Cardiac fibroblast (primary cell): ENCODE measurements around the gene RECQL5.

ENCODE experiments used
- DNase-seq, 2 donors: peaks; one replicate each; pipeline versions ENCODE4 v3.0.0 to v3.0.0-alpha.2; 2010; ENCODE audit warnings: low read depth in 2 of 2
- H3K4me3 ChIP-seq, 2 donors: replicated peaks in 1 of 2; 1 replicate in 1 of 2; 2 replicates in 1 of 2; pipeline ENCODE4 v1.5.1; 2011; ENCODE audit warnings: low read depth in 2 of 2, low read length in 2 of 2, mild to moderate bottlenecking in 2 of 2, moderate library complexity in 1 of 2
- TF ChIP-seq, protein P1 (sequence below): IDR thresholded peaks from one replicate; pipeline ENCODE4 v1.5.1; 2011; ENCODE audit warnings: low read depth, mild to moderate bottlenecking, low read length, inconsistent platforms

The RECQL5 gene

DNA sequence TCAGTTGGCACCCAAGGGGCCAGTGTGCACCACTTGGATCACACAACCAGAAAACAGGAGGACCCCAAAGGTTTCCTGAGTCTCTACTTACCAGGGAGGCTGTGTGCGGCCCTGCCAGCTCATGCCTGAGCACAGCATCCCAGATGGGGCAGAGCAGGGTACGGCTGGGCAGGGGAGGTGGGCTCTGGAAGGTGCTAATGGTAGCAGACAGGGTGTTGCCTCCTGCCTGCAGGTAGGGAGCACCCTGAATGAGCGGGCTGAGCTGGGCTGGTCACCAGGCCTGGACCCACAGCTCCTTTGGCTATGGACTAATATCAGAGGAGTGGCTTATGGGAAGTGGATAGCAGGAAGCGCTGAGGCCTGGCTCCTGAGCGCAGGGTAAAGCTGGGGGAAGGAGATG lies 14.6 kb downstream of the RECQL5 start:
- TF ChIP-seq, protein P1, sequence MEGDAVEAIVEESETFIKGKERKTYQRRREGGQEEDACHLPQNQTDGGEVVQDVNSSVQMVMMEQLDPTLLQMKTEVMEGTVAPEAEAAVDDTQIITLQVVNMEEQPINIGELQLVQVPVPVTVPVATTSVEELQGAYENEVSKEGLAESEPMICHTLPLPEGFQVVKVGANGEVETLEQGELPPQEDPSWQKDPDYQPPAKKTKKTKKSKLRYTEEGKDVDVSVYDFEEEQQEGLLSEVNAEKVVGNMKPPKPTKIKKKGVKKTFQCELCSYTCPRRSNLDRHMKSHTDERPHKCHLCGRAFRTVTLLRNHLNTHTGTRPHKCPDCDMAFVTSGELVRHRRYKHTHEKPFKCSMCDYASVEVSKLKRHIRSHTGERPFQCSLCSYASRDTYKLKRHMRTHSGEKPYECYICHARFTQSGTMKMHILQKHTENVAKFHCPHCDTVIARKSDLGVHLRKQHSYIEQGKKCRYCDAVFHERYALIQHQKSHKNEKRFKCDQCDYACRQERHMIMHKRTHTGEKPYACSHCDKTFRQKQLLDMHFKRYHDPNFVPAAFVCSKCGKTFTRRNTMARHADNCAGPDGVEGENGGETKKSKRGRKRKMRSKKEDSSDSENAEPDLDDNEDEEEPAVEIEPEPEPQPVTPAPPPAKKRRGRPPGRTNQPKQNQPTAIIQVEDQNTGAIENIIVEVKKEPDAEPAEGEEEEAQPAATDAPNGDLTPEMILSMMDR: no peak
- DNase-seq: no peak
- no peak overlapping the region for H3K4me3 ChIP-seq

- TF ChIP-seq, protein P1: no peak
- H3K4me3 ChIP-seq: no peak overlapping the region
- no peak for DNase-seq
These were observed 16.1 kb downstream of the RECQL5 start for GRCh38 chr17:75650874-75651273.

DNA sequence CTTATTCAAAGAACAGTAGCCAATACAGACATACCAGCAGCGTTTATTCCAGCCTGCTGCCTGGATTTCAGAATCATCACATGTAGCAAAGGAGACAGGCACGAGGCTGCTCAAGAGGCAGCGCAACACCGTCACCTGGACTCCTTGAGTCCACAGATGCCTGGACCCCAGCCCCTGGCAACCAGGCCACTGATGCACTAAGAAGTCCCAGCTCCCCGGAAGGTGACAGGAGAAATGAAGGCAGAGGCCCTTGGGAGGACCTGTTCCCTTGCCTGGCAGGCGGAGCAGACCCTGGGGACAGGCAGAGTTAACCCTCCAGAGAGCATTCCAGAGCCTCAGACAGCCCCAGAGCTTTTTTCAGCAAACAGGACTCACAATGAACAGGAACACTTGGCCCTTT lies 17.3 kb downstream of the RECQL5 start:
- H3K4me3 ChIP-seq: no peak overlapping the region
- no peak for DNase-seq
- TF ChIP-seq, protein P1: no peak

DNA sequence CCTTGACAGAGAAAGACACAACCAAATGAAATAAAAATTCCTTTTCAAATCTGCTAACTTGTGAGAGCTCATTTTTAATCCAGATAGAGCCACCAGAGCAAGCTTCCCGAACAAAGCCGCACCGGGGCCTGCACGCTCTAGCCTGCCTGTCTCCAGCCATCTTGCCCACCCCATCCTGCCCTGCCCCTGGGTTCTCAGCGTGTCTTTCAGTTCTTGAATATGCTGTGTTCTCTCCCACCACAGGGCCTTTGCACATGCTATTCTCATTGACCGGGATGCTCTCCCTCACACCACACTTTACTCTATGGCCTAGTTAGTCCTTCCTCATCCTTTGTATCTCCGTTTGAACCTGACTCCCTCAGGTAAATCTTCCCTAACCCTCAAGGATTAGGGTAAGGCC lies 19.0 kb downstream of the RECQL5 start:
- no peak overlapping the region for H3K4me3 ChIP-seq
- no peak for DNase-seq
- TF ChIP-seq, protein P1: no peak

DNA sequence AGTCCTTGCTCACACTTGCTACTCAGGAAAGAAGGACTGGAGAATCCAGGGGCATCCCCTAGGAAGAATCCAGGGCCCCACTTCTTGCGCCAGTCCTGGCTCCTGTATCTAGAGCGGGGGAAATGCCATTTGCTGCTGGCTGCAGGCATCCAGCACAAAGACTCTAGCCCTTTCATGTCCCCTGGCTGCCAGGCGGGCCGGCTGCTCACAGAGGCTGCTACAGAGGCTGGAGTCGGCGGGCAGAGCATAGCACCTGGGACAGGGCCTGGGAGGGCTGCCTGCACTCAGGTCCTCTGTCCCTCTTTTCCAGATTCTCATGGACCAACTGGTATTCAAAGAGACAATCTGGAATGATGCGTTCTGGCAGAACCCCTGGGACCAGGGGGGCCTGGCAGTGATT lies 19.9 kb downstream of the RECQL5 start:
- H3K4me3 ChIP-seq: no peak overlapping the region
- TF ChIP-seq, protein P1: no peak

DNA sequence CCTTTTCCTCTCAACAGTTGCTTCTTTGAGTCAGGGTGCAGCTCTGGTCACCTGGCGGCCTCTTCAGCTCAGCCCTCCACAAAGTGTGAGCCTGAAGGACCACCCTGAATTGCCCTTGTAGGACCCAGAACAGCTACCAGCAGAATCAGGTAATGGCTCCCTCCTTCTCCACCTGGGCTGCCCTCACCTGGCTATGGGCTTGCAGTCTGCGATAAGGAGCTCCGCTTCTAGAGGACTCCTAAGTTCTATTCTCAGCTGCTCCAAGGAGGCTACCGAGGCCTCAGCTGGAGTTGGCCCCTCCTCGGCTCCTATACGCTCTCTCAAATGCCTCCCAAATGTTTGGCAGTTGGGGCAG lies 20.3 kb downstream of the RECQL5 start:
- H3K4me3 ChIP-seq: no peak overlapping the region
- TF ChIP-seq, protein P1: no peak
- DNase-seq: no peak

More for the DNA sequence above, 19.9 kb downstream of the RECQL5 start:
- DNase-seq: no peak

DNA sequence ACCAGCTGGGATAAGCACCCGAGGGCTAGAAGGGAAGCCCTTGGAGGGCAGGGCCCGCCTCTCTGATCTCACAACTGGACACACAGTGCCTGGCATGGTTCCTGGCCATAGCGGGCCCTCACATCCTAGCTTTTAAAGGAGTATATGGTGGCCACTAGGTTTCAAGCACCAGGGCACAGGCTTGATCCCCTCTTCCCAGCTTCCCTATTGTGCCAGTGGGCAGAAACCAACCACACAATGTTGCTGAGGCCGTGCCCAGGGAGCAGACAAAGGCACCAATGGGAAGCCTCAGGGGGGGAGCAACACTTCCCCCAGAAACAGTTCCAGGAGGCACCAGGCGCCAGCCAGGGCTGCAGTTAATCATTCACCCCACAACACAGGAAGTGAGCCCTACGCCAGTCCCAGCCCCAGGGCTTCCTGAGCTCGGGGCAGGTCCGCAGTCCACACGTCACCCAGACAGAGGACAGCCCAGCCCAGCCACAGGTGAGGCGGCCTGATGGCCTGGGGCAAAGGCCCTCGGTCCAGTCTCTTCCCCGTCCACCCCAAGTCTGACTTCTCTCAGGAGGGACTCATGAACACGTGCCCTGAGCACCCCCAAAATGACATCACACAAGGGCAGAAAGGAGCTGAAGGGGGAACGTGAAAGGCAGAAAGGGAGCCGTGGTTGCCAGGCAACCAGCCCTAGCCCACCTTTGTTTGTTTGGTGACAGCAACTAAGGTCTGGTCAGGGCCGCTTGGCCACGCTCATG lies 20.9 kb downstream of the RECQL5 start:
- TF ChIP-seq, protein P1: no peak
- H3K4me3 ChIP-seq: no peak overlapping the region
- no peak for DNase-seq
